COR-L47 (cell line): ENCODE measurements around the gene BBLN.
"Not testable (repeated sequence)": the region's sequence is repeated elsewhere in the genome, so short reads cannot be mapped to it uniquely, and the experiment has no call there.

Experiments used
- DNase-seq: peaks from one replicate; lab custom pipeline; 2025; lab: John Stamatoyannopoulos, UW

The BBLN gene

DNA sequence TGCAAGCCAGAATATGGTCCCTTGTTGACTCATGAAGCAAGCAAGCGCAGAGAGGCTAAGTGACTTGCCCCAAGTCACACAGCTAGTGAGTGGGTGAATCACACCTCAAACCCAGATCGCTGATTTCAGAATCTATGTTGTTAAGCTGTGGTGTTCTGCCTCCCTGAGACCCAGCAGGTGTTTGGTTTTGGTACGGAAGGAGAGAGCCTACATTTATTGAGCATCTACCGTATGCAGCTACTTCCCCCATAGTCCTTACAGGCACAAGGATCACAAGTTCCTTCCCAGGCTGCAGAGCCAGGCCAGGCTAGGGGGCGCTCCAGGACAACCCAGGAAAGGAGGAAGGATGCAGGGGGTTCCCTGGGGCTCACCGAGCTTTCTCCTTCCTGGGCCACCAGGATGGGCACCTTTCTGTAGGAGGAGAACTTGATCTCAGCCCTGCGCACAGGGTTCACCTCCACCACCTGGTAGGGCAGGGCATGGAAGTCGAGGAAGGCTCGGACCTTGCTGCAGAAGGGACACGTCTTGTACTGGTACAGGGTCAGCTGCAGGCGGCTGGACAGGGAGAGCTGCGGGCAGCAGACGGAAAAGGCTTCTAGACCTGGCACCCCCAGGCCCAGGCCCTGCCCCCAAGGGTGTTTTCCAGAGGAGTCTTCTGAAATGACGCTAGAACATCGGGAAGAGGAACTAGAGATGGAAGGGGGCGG is 35.0 kb upstream of the BBLN start:
- DNase-seq = peak; percentile 37

DNA sequence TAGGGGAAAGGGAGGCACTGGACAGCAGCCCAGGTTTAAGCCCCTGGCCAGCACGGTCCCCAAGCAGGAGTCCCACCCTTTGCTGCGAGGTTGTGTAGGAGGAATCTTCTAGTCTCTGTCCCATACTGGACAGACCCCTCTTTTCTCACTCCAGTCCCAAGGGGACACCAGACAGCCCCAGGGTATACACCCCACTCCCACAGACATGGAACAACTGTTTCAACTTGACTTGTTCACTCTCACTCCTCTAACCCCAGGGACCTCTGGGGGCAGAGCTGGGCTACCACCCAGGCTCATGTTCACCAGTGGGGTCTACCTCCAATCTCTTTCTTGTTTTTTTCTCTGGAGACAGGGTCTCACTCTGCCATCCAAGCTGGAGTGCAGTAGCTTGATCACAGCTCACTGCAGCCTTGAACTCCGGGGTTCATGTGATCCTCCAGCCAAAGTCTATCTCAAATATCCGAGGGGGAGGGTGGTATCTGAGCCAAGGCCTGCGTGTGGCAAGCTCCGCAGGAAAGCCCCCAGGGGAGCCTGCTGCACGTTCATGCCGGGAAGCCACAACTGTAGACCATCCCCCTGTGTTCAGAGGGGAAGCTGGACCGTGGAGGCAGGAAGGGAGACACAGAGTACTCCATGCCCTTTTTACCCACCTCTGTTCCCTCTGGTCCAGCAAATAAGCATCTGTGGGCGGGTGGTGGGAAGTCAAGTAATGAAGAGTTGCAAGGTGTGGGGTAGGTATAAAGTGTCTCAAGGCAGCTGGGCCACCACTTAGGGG is 34.3 kb upstream of the BBLN start:
- DNase-seq = no peak

DNA sequence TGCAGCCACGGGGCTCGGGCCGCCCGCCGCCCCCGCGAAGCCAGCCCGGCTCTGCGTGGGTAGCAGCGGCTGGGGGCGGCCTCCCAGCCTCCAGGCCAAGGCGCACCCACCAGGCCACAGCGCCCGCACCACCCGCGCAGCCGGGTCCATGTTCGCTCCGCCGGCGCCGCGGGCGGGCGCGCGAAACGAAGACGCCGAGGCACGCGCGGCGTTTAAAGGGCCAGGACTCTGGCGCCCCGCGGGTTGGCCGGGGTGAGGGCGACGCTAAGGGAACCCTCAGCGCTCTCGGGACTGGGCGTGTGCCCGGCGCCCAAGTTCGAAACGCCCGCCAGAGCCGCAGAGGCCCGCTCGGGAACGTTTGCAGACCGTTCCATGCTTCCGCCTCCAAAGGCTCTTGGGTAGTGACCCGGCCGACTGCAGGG is 32.5 kb upstream of the BBLN start, which contains the start of gene PTGES2:
PTGES2 (minus strand) TSS at position 162 of the 422 bp plus-strand sequence; CDS start at position 150, 12 bp downstream.
- DNase-seq = peak; percentile 74

DNA sequence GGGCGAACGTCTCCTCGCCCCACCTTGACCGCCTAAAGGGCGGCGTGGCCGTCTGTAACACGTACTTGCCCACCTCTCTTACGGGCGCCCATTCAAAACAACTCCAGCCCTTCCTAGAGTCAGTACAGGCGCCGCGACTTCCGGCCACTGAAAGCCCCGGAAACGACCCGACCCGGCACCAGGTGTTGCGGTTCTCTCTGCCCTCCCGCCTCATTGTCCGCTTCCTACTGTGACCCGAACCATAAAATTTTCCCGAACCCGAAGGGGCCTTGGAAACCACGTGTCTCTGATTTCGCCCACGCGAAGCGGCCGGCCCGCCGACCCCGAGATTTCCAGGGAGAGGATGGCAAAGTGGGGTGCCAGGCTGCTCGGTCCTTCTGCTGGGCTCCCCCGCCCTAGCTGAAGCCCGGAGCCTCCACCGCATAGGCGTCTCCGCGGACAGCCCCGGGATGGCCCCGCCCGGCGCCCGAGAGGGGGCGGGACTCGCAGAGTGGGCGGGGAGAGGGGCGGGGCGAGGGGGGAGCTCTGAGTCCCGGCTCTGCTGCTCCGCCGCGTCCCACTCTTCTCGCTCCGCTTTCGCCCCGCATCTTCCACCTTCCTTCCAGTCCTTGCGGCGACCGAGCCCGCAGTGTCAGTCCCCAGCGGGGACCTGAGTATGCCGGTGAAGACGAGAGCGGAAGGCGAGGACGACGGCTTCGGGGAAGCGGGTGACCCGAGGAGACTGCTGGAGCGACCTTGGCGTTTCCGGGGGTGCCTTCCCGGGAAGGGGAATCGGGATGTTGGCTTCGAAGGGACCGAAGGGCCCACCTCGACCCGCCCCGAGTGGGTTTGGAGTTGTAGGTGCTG is 31.9 kb upstream of the BBLN start:
- peak; percentile 90 for DNase-seq

DNA sequence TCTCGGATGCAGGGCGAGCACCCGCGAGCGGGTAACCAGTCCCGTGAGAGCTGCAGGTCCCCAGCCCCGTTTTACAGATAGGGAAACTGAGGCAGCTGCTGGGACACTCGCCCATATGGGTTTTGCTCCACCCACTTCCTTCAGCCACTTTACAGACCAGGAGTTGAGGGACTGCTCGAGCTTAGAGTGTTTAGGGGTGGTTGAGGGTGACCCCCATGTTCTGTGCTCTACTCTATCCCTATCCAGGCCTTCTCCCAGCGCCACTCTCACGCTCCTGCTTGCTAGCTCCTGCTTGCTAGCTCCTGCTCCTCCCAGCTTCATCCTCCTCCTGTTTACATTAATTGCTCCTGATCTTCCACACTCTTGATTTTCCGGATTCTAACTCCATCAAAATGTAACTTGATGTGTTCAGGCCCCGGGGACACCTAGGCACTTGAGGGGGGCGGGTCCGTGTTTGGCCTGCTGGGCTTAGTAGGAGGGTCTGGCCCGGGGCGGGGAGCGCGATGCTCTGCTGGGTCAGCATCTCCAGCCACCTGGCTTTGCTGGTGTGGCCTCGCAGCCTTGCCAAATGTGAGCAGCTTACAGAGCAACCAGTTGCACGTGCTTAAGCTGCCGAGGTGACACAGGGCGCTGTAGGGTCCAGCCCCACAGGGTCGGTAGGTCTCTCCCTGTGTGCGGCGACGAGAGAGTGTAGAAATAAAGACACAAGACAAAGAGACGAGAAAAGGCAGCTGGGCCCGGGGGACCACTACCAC is 31.1 kb upstream of the BBLN start:
- no peak for DNase-seq

DNA sequence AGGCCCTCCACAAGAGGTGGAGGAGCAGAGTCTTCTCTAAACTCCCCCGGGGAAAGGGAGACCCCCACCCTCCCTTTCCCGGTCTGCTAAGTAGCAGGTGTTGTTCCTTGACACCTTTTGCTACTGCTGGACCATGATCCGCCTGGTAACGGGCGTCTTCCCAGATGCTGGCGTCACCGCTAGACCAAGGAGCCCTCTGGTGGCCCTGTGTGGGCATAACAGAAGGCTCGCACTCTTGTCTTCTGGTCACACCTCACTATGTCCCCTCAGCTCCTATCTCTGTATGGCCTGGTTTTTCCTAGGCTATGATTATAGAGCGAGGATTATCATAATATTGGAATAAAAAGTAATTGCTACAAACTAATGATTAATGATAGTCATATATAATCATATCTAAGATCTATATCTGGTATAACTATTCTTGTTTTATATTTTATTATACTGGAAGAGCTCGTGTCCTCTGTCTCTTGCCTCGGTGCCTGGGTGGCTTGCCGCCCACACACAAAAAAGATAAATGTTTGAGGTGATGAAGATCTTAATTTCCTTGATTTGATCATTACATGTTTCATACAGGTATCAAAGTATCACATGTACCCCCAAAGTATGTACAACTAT is 30.0 kb upstream of the BBLN start:
- not testable (repeated sequence) for DNase-seq

DNA sequence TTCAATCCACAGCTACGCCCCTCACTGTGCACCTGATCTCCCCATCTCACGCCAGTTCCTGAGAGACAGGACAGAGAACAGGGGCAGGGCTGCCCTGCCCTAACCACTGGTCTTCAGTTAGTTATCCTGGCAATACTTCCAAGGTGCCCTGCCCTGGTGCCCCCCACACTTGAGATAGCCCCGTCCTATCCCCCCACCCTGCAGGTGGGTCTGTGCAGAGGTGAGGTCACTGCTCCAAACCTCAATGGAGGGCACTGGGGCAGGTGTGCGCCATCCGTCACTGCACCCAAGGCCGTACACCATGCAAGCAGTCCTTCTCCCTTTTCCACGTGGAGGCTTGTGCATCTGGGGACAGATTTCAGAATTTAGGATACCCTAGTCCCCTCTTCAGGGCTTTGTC is 29.4 kb upstream of the BBLN start:
- not testable (repeated sequence) for DNase-seq

DNA sequence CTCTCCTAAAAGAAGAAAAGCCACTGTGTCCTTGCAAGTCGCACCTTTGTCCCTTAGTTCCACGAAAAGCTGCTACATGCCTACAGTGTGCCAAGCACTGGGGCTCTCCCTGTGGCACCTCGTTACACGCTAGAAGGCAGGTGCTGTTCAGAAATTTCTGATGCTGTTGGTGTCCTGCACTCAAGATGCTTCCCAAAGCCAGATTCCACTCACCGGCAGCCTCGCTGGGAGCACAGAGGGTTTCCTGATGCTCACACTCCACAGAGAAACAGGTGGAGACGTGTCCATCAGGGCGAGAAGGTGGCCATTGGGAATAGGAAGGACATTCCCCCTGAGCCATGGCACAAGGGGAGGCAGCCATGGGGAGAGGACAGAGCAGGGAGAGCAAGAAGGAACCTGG is 28.7 kb upstream of the BBLN start:
- not testable (repeated sequence) for DNase-seq

DNA sequence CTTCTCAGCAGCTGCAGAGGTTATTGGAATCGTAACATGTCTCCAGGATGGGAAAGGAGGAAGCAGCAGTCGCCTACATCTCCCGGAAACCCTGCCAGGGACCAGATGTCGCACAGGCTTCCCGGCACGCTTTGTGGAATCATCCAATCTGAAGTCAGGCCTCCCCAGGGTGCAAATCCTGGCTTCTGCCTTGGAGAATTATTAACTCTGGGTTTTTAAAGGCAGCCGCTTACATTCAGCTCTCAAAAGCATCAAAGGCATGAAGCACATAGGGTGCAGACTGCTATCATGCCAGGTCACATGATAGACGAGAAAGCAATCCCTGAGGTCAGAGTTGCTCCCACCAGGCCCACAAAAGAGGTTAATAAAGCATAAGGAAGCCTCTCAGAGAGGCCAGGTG is 27.9 kb upstream of the BBLN start:
- DNase-seq = peak; percentile 18

DNA sequence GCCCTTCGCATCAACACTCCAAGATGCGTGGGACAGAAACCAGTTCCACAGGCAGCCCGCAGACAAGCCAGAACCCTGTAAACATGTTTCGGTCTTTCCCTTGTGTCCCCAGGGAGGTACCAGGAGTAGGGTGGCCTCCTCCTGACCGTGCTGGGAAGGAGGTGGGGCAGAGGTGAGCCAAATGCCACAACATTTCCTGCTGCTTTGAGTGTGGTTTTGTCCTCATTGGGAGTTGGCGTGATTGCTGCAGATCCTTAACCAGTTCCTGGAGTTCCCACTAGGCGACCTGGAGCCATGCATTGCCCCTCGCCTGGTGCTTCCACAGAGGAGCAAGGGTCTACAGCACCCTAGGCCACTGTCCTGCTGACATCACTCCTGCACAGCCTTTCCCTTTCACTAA is 24.5 kb upstream of the BBLN start:
- DNase-seq = not testable (repeated sequence)

DNA sequence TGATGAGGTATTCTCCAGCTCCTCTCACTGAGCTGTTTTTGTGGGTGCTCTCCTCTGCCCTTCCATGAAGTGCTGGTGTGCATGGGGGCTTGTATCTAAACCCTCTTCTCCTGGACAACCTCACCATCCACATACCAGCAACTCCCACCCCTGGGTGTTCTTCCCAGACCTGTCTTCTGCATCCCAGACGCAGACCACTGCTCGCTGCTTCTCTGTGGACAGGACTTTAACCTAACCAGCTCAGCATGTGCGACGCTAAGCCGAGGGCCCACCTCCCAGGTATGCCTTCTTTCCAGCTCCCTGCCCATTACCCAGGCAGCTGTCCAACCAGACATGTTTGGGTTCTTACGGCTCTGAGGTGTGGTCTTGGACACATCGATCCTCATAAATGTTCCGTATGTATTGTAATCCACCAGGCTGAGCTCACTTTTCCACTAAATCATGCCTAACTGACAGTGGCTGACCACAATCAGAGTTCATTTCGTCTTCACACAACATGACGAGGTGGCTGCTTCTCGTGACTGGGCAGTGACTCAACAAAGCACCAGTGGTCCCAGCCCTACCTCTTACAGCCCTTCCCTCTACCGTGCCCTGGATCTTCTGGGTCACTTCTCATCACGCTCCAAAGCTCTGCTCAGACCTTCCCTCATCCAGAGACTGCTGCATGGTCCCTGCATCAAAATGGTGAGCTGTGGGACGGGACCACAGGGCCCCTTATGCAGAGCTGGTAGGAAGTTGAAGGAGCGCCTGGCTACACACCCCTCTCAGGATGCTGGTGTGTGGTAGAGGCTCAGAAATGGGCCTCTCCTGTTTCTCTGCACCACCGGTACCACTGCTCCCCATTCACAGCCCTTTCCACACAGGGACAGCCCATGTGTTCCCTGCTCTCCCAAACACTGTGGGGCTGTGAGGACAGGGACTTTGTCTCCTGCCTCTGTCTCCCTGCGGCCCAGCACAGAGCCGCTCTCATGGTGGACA is 23.0 kb upstream of the BBLN start:
- no peak for DNase-seq

DNA sequence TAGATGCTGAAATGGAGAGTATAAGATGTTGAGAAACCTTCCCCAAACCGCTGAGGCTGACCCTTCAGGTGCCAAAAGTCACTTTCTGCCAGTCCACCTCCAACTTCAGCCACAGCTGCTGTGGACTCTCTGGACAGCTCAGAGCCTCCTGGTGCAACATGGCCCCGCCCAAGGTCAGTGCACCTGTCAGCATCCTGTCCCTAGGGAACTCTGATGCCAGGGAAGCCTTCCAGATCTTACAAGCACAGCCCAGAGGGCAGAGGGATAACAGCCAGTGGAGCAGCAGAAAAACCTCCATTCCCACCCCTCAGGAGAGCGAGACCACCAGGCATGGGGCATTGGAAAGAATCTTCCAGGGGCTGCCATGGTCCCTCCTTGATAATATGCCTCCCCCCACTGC is 22.1 kb upstream of the BBLN start:
- no peak for DNase-seq

DNA sequence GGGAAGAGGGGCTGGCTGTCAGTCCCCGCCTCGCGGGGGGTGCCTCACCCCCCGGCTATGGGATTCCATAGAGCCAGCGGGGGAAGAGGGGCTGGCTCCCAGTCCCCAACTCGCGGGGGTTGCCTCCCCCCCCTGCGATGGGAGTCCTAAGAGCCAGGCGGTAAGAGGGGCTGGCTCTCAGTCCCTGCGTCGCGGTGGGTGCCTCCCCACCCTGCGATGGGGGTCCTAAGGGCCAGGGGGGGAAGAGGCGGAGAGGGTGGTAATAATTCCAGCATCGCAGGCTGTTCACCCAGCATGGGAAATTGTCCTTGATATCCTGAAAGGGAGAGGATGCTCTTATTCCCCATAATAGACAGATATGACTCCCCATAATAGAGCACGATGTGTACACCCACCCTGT is 20.4 kb upstream of the BBLN start:
- DNase-seq = no peak

DNA sequence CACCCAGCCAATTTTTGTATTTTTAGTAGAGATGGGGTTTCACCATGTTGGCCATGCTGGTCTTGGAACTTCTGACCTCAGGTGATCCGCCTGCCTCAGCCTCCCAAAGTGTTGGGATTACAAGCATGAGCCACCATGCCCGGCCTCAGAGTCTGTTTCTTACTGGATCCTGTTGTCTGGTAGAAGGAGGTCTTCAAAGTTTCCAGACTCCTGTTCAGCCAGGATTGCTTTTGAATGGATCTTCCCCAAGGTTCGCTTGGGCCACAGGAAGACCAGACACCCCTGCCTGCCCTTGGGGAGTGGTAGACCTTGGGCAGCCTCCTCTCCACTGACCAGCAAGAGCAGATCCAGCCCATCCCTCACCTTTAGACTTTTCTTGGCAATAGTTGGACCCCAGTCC is 18.5 kb upstream of the BBLN start:
- DNase-seq = no peak

DNA sequence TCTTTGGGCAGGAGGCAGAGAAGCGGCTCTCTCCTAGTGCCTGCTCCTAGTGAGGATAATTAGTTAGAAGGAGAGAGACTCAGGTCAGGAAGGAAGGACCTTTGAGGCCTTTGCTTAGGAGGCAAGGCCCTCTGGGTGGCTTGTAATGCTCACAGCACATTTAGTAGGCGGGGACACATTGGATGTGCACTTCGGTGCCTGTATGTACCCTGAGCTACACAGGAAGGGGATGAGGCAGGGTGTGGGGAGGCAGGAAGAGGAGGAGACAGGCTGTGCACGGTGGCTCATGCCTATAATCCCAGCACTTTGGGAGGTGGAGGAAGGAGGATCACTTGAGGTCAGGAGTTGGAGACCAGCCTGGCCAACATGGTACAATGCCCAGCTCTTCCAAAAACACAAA is 18.0 kb upstream of the BBLN start:
- no peak for DNase-seq

DNA sequence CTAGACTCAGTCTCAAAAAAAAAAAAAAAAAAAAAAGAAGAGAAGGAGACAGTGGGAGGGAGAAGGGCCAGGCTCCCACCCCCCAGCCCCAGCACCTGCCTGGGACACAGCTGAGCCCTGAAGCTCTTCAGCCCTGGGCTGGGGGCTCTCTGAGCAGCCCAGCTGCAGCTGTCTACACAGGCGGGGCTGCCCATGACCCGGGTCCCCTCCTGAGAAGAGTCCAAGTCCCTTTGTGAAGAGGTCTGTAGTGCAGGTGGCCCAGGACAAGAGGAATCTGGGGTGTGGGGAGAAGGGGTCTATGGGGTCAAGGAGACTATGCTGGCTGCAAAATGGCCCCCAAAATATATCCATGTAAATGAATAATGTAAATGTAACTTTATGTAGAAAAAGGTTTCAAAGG is 17.5 kb upstream of the BBLN start:
- no peak for DNase-seq

DNA sequence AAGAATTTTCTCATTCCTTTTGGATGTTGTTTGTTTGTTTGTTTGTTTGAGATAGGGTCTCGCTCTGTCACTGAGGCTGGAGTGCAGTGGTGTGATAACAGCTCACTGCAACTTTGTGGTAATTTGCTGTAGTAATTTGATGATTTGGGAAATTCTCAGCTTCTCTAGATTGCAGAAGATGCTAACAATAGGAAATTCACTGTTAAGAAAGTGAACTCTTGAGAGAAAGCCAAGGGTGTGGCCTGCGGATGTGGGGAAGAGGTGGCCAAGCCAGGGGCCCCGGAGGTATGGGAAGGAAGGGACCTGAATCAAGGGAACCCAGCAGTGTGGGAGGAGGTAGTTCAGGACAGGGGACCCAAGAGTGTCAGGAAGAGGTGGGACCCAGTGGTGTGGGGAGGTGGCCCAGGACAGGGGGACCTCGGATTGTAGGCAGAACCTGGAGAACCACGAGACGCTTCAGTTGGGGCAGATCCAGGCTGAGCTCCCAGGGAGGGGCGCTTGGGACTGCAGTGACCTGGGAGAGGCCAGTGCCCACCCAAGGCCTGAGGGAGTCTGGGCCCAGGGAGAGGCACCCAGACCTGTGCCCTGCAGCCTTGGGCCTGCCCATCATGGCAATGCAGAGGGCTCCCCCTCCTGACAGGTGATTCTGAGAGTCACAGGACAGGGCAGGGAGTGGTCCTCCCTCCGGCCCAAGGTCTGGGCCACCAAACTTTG is 16.4 kb upstream of the BBLN start:
- DNase-seq = no peak

DNA sequence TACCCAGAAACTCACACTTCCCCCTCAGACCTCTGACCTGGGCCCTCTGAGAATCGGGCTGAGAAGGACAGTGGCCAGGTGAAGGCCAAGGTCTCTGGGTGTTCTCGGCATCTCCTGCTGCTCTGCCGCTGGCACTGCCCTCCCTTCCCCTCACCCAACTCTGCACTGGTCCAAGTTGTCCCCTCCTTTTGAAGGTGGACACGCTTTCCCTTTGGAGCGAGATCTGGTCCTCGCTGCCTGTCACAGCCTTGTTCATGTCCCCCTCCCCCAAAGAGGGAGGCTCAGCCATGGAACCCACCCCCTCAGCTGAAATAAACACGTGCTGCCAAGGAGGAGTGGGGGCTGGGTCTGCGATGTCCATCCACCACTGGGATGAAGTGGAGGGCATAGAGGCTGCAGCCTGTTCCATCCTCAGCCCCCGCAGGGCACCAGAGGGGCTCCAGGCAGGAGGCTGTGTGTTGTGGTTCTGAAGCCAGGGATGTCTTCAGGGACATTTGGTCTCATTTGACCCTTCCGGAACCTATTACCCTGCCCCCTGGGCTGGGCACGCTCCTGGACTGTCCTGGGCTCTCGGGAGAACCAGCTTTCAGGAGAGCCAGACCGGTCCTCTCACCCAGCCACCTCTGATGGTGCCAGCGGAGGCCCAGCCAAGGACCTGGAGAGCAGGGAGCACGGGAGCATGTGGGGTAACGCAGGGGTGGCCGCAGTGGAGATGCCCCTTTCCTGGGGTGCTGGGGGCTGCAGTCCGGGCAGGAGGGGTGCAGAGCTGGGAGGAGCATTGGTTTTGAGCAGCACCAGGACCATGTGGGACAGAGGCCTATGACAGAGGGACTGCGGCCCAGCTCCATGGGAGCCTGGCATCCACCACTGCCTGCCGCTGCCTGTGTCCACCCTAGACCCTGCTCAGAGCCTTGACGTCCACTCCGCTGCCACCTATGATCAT is 15.6 kb upstream of the BBLN start:
- DNase-seq = no peak
